HepG2 (cell line): ENCODE data around the gene FNBP1L. TPM values are rescaled to one million over a fixed set of nuclear protein-coding genes. Genes with fewer than 3 reads are reported as not detected.
A peak's percentile ranks its signal among the peaks of the same experiment; 100 is the strongest.

Source experiments
- AHR ChIP-seq: IDR thresholded peaks from 2 replicates; pipeline ENCODE4 v1.6.1; 2018; ENCODE audit warnings: missing genetic modification reagents, missing compliant biosample characterization
- EP300 ChIP-seq, 3 experiments: sonication (generic) in 1 of 3; formaldehyde crosslinking in 1 of 3; IDR thresholded peaks; 2 replicates each; pipeline versions ENCODE4 v1.5.1 to v1.6.1; 2011 to 2020; ENCODE audit warnings: low read depth in 2 of 3, low read length in 2 of 3, borderline replicate concordance in 1 of 3, improper control_type of control experiment in 1 of 3, mild to moderate bottlenecking in 1 of 3, missing genetic modification reagents in 1 of 3, moderate library complexity in 1 of 3
- ISL2 ChIP-seq: sonication (generic); formaldehyde crosslinking; IDR thresholded peaks from 2 replicates; pipeline ENCODE4 v1.5.0; 2020; ENCODE audit warnings: missing genetic modification reagents
- MAFF ChIP-seq: IDR thresholded peaks from 2 replicates; pipeline ENCODE4 v1.6.1; 2011; ENCODE audit warnings: low read depth, low read length, improper control_type of control experiment
- PAXIP1 ChIP-seq: sonication (generic); formaldehyde crosslinking; conservative IDR thresholded peaks from 2 replicates; pipeline ENCODE4 v1.4.0; 2020; ENCODE audit warnings: mild to moderate bottlenecking, missing genetic modification reagents, moderate library complexity
- PHF21A ChIP-seq: sonication (generic); formaldehyde crosslinking; IDR thresholded peaks from 2 replicates; pipeline ENCODE4 v1.5.0; 2020; ENCODE audit warnings: mild to moderate bottlenecking, missing genetic modification reagents
- PHF8 ChIP-seq: sonication (generic); formaldehyde crosslinking; IDR thresholded peaks from 2 replicates; pipeline ENCODE4 v1.5.0; 2020; ENCODE audit warnings: missing genetic modification reagents
- RARG ChIP-seq: sonication (generic); formaldehyde crosslinking; IDR thresholded peaks from 2 replicates; pipeline ENCODE4 v1.4.0; 2020; ENCODE audit warnings: low read depth, mild to moderate bottlenecking, missing genetic modification reagents
- RBM39 ChIP-seq: fragments of 200-400 bp; formaldehyde crosslinking; IDR thresholded peaks from one replicate; pipeline ENCODE4 v1.6.1; 2018; ENCODE audit warnings: antibody characterized with exemption, mild to moderate bottlenecking, low read depth, low read length; ENCODE audit not compliant: poor library complexity, severe bottlenecking
- STAT5B ChIP-seq: sonication (generic); formaldehyde crosslinking; IDR thresholded peaks from 2 replicates; pipeline ENCODE4 v1.4.0; 2020; ENCODE audit warnings: missing genetic modification reagents
- TAF15 ChIP-seq: fragments of 200-400 bp; formaldehyde crosslinking; IDR thresholded peaks from one replicate; pipeline ENCODE4 v1.6.1; 2018; ENCODE audit warnings: mild to moderate bottlenecking, low read depth, low read length; ENCODE audit not compliant: poor library complexity, severe bottlenecking
- TOPORS ChIP-seq: sonication (generic); formaldehyde crosslinking; IDR thresholded peaks from 2 replicates; pipeline ENCODE4 v1.8.0; 2023; ENCODE audit warnings: mild to moderate bottlenecking, missing genetic modification reagents
- ZHX2 ChIP-seq, 2 experiments: sonication (generic) in 1 of 2; formaldehyde crosslinking in 1 of 2; IDR thresholded peaks; 2 replicates each; pipeline versions ENCODE4 v1.6.1 to v1.9.0; 2014 to 2022; ENCODE audit warnings: antibody characterized with exemption in 1 of 2, borderline replicate concordance in 1 of 2, inconsistent platforms in 1 of 2, low read depth in 1 of 2, missing genetic modification reagents in 1 of 2
- ZNF232 ChIP-seq: sonication (generic); formaldehyde crosslinking; IDR thresholded peaks from 2 replicates; pipeline ENCODE4 v1.4.0; 2020; ENCODE audit warnings: missing genetic modification reagents, borderline replicate concordance
- ZNF362 ChIP-seq: sonication (generic); formaldehyde crosslinking; IDR thresholded peaks from 2 replicates; pipeline ENCODE4 v1.4.0; 2020; ENCODE audit warnings: missing genetic modification reagents, mild to moderate bottlenecking, borderline replicate concordance
- ZNF558 ChIP-seq: sonication (generic); formaldehyde crosslinking; IDR thresholded peaks from 2 replicates; pipeline ENCODE4 v1.9.0; 2022; ENCODE audit warnings: mild to moderate bottlenecking, missing genetic modification reagents, borderline replicate concordance
- ZNF761 ChIP-seq: sonication (generic); formaldehyde crosslinking; conservative IDR thresholded peaks from 2 replicates; pipeline ENCODE4 v1.4.0; 2020; ENCODE audit warnings: mild to moderate bottlenecking, missing genetic modification reagents
- polyA plus RNA-seq, 8 experiments: library from polyadenylated mRNA; depleted of rRNA in 3 of 8; stranded (reverse) in 7 of 8; unstranded in 1 of 8; fragments of >200 nt; fragmentation: Illumina TruSeq in 4 of 8; extraction: Trizol in 4 of 8; gene quantifications; 2 replicates each; pipeline versions ENCODE4 v1.2.1 to v1.2.3, GENCODE V29; 2011 to 2016; ENCODE audit warnings: low read depth in 4 of 8, missing spikeins in 1 of 8, mixed read lengths in 1 of 8; ENCODE audit not compliant: insufficient read depth in 1 of 8
- total RNA-seq, 5 experiments: library from RNA; depleted of rRNA; stranded (reverse); fragments of >200 nt; fragmentation: Illumina TruSeq; extraction: Trizol; gene quantifications; 2 replicates each; pipeline ENCODE4 v1.2.3, GENCODE V29; 2016; ENCODE audit warnings: low read depth in 1 of 5

The FNBP1L gene
- total and polyA plus RNA-seq, 2 of the 13 experiments (the other 11 are each of a cell fraction or from before 2014, with no cell fraction given) = 24.1 to 27.1 TPM

- TF ChIP-seq EP300 (IDR thresholded peaks at IDR 0.05; ENCODE audit: low read depth in 2 of 2, low read length in 2 of 2) (no peak), EP300 (CRISPR knock-in tag; IDR thresholded peaks at IDR 0.05; ENCODE audit: borderline replicate concordance) (no peak), ZNF362 (no peak), MAFF (no peak), AHR (no peak), ZNF232 (CRISPR knock-in tag) (no peak), RBM39 (no peak), ISL2 (no peak), ZNF558 (no peak), PAXIP1 (CRISPR knock-in tag) (peak; percentile 13; the same call in 1 of the 2 replicates), STAT5B (CRISPR knock-in tag) (no peak), PHF8 (CRISPR knock-in tag) (no peak; the same call in 1 of the 2 replicates), TOPORS (no peak), ZHX2 (IDR thresholded peaks at IDR 0.05; ENCODE audit: low read depth) (no peak), ZHX2 (CRISPR knock-in tag; IDR thresholded peaks at IDR 0.05; ENCODE audit: borderline replicate concordance) (no peak), PHF21A (peak; percentile 99), ZNF761 (CRISPR knock-in tag) (no peak), TAF15 (no peak), RARG (no peak)
Measured at GRCh38 chr1:93448983-93449804, 1.3 kb downstream of the FNBP1L start (continued).
